ENCODE data around the gene EPS8L3. TPM values are rescaled to one million over a fixed set of nuclear protein-coding genes. Genes with fewer than 3 reads are reported as not detected.

EPS8L3 gene
- total and polyA plus RNA-seq, 9 of the 15 experiments (the other 6 are each of a cell fraction or from before 2014, with no cell fraction given), result 0.09 to 0.42 (median 0.14) TPM; not detected in 5

GRCh38 chr1:109739738-109740614 lies 23.7 kb downstream of the EPS8L3 start (continued):
- TF ChIP-seq, protein P1, sequence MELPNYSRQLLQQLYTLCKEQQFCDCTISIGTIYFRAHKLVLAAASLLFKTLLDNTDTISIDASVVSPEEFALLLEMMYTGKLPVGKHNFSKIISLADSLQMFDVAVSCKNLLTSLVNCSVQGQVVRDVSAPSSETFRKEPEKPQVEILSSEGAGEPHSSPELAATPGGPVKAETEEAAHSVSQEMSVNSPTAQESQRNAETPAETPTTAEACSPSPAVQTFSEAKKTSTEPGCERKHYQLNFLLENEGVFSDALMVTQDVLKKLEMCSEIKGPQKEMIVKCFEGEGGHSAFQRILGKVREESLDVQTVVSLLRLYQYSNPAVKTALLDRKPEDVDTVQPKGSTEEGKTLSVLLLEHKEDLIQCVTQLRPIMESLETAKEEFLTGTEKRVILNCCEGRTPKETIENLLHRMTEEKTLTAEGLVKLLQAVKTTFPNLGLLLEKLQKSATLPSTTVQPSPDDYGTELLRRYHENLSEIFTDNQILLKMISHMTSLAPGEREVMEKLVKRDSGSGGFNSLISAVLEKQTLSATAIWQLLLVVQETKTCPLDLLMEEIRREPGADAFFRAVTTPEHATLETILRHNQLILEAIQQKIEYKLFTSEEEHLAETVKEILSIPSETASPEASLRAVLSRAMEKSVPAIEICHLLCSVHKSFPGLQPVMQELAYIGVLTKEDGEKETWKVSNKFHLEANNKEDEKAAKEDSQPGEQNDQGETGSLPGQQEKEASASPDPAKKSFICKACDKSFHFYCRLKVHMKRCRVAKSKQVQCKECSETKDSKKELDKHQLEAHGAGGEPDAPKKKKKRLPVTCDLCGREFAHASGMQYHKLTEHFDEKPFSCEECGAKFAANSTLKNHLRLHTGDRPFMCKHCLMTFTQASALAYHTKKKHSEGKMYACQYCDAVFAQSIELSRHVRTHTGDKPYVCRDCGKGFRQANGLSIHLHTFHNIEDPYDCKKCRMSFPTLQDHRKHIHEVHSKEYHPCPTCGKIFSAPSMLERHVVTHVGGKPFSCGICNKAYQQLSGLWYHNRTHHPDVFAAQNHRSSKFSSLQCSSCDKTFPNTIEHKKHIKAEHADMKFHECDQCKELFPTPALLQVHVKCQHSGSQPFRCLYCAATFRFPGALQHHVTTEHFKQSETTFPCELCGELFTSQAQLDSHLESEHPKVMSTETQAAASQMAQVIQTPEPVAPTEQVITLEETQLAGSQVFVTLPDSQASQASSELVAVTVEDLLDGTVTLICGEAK (IDR thresholded peaks at IDR 0.05), result no peak
- TF ChIP-seq, protein P1 (CRISPR knock-in tag; IDR thresholded peaks at IDR 0.05), result peak; percentile 13; the same call in 1 of the 2 replicates
- TF ChIP-seq ZNF583 (CRISPR knock-in tag; IDR thresholded peaks at IDR 0.05), result no peak
- no peak for TF ChIP-seq ZNF253 (CRISPR knock-in tag; conservative IDR thresholded peaks at IDR 0.05)
- no peak for TF ChIP-seq SOX6 (IDR thresholded peaks at IDR 0.05)
- TF ChIP-seq KDM4B (IDR thresholded peaks at IDR 0.05; ENCODE audit: borderline replicate concordance in 2 of 2, low read depth in 1 of 2), result no peak
- TF ChIP-seq ZNF395 (CRISPR knock-in tag; IDR thresholded peaks at IDR 0.05), result no peak
- TF ChIP-seq SP1 (CRISPR knock-in tag; IDR thresholded peaks at IDR 0.05), result peak; percentile 62
- no peak for TF ChIP-seq ZFP36 (IDR thresholded peaks at IDR 0.05; ENCODE audit: low read depth, low read length, partially characterized antibody)
- TF ChIP-seq KDM1A (IDR thresholded peaks at IDR 0.05), result no peak
- no peak for TF ChIP-seq ARNT (IDR thresholded peaks at IDR 0.05)
- TF ChIP-seq ZNF277 (CRISPR knock-in tag; IDR thresholded peaks at IDR 0.05; ENCODE audit: borderline replicate concordance), result no peak
- TF ChIP-seq, protein P2, sequence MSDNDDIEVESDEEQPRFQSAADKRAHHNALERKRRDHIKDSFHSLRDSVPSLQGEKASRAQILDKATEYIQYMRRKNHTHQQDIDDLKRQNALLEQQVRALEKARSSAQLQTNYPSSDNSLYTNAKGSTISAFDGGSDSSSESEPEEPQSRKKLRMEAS (CRISPR knock-in tag; IDR thresholded peaks at IDR 0.05), result peak; percentile 24; the same call in 1 of the 2 replicates
- peak; percentile 80 for TF ChIP-seq POLR2G (IDR thresholded peaks at IDR 0.05; ENCODE audit: low read depth, low read length)
- TF ChIP-seq JUNB (CRISPR knock-in tag; conservative IDR thresholded peaks at IDR 0.05), result no peak
